GM11168 (cell line): Measurements from ENCODE around the gene CCND1.

Experiments
- in situ Hi-C: fragments of 300-500 bp; cut with MboI; formaldehyde crosslinking; loops from one replicate; pipeline ENCODE4 v1.12.0; 2022; ENCODE audit warnings: low sequenced_read_pairs; ENCODE audit not compliant: unreplicated experiment

The CCND1 gene

DNA sequence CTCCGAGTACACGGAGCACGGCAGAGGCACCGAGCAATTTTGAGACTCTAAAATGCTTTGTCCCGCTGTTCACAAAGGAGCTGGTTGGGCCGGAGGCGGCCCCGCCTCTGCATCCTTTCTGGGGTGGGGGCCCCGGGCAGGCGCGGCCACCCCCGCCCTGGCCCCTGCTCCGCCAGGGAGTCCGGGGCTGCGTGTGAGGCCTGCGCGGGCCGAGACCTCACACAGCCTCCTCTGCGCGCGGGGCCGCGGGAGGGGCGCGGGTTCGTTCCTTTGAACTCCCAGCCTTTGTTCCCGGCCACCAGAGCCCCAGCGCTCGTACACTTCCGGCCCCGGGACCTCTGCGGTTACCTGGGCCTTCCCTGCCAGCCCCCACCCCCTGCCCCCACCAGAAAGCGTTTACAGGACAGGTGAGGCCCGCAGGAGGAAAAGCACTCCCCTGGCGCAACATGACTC, 61.3 kb downstream of the CCND1 start:
- in situ Hi-C loops = no loop called here

DNA sequence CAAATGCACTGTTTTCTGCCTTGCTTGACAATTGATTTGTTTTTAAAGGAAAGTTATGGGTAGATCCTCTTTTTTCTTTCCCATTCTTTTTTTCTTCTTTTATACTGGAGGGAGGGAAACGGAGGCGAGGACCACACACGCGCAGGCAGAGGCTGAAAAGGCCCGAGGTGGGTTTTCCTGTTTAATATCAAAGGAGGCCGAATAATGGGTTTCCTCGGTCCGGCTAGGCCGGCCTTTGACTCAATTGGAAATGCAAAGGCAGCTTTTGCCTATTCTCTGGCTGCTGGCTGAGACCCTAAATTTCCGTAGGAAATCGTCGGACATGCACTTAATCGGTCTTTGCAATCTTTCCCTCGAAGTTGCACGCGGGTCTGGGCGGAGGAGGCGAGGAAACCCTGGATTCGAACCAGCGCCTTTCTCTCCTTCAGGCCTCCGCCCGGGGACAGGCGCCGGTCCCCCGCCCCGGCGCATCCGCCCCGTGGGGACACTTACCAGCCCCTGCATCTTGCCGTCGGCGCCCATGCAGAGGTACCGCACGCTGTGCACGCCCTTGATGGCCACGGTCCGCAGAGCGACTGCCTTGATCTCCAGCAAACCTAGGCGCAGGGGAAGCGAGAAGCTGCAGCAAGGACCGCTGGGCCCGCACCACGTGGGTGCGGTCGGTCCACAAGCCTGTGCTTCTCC, 62.0 kb downstream of the CCND1 start:
- in situ Hi-C loops = no loop called here

DNA sequence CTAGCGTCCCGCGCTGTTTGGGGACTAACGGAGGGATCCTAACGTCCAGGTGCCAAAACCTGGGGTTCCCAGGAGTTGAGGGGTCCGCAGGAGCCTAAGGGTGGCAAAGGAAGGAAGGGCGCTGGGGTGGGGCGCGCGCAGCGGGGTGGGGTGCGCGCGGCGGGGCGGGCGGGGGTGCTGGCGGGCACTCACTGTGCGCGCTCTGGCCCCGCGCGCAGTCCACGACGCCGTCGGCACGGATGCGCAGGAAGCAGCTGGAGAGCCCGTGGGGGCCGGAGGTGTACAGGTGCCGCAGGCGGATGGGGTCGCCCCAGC, 62.5 kb downstream of the CCND1 start:
- in situ Hi-C loops = no loop called here
